Measurements from ENCODE around the gene THAP4.

The THAP4 gene

DNA sequence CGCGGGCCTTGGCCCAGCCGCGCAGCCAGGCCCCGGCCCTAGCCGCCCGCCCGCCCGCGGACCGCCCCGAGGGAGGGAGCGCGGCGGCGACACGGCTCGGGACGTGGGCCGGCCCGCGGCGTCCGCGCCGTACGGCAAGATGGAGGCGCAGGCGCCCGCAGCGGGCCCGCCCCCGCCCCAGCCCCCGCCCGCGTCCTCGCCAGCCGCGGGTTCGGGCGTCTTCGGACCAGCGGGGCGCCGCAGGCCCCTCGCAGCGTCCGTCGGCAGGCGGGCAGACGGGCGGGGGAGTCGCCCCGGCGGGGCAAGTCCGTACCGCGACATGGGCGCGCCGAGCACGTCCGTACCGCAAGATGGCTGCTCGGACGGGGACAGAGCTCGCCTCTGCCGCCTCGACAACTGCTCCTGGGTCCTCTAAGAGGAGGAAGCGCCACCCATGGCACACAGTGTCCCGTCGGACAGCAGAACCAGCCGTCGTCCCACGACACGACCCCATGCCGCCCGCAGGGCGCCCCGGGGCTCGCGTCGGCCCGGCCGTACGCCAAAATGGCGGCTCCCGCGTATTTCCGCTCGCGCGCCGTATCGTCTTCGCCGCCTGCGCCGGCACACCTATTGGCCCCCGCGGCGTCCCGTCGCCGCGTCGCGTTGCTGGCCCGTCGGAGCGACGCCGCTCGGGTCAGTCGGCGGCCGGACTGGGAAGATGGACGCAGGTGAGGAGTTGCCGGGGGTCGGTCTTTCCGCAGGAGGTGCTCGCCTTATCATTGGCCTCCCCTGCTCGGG, at the start of gene THAP4, which contains the start of gene ATG4B:
Gene THAP4, minus strand, starts transcription at position 141 of the 777 bp plus-strand sequence. CDS start 141 bp downstream, outside the sequence.
Gene ATG4B, plus strand, starts transcription at position 676 of the 777 bp plus-strand sequence. Its CDS starts 22 bp downstream, at position 698.
- peak; percentile 66 for DNase-seq

DNA sequence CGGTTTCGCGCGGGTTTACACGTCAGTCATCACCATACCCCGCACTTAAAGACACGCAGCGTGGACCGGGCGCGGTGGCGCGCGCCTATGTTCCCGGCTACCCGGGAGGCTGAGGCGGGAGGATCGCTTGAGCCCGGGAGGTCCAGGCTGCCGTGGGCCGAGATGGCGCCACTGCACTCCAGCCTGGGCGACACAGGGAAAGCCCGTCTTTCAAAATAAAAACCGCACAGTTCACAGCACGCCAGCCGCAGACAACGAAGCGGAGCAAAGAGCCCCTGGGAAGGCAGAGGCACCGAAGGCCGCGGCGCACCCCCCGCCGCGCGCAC, 49.3 kb upstream of the THAP4 start:
- DNase-seq = no peak

GRCh38 chr2:241680827-241681599, 44.1 kb upstream of the THAP4 start:
- DNase-seq = no peak

DNA sequence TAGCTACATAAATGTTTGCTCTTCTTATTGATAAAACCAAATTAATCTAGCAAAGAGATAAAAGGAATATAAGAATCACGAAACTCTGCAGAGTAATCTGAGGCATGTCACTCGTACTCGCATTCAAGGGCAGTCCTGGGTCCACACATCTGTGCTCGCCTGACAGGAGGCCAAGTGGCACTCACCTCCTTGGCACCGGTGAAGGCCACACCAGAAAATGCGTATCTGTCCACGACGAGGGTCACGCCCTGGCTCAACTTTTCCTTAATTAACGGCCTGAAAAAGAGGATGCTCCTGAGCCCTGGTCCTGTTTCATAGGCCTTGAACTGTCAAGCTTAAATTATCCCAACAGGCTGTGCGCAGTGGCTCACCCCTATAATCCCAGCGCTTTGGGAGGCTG, 43.1 kb upstream of the THAP4 start:
- DNase-seq = no peak

- DNase-seq = no peak
These were observed 42.0 kb upstream of the THAP4 start for GRCh38 chr2:241678784-241679540.

DNA sequence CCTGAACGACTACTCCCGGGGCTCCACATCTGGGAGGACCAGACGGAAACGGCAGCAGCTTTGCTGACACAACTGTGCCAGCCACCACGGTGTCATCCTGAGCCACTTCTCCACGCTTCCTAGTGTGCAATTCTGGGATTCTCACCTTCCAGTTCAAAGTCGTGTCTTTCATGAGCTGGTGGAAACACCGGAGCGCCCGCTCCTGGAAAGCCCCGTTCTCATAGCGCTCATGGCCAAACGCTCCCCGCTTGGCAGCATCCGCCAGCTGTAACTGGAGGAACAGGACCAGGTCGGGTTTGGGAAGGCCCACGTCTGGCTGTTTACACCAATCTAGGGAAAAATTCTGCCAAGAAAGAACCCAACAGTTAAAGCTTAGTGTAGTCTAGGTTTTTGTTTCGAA, 41.3 kb upstream of the THAP4 start:
- DNase-seq = no peak

DNA sequence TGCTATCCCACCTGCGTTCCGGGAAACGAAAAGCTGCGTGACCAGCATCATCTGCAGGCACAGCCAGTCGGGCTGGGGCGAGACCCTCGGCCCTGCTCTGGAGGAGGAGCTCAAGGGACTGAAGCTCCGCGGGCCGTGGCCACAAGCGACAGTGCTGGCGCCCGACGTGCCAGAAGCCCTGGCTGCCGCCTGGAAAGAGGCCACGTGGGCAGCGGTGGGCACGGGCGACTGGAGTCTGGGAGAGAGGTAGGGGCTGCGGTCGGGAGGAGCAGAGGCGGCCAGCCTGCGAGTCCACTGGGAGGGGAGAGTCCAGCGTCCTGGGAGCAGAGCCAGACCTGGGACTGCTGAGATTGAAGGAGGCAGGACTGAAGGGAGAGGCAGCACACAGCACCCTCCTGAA, 40.4 kb upstream of the THAP4 start:
- DNase-seq = no peak

GRCh38 chr2:241676665-241677064, 39.7 kb upstream of the THAP4 start:
- no peak for DNase-seq

GRCh38 chr2:241675885-241676284, 38.9 kb upstream of the THAP4 start:
- DNase-seq = no peak

DNA sequence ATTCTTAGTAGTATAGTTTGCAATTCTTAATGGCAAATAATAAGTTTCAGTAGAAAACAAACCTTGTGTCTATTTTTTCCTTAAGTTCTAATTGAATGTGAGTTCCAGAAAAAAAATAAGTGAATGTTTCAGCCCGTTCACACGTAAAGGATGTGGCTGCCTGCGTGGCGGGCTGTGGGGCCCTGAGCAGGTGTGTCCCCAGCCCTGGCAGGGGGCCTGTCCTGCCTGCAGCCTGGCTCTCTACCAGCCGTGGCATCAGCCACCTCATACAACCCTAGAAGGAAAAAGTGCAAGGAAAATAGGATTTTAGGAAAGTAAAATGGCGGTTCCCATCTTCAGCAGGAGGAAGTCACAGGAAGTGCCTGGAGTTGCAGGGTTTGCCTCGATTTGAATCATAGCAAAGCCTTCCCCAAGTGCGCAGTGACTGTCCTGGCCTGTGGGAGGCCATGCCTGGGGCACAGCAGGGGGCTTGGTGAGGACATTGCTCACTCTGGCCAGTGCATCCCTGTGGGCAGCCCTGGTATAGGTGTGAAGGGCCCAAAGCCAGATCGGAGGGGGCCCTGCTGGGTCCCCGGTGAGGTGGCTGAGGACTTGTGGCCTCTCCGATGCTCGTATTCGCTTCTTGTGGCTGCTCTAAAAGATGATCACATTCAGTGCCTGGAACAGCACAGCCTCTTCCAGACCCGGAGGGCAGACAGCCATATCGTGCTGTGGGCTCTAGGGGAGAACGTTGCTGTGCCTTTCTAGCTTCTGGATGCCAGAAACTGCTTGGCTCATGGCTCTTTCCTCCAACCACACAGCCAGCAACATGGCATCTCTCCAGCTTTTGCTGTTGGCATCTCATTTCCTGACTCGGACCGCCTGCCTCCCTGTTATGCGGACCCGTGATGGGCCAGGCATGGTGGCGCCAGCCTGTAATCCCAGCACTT, 37.1 kb upstream of the THAP4 start:
- DNase-seq = no peak

- DNase-seq = no peak
These were observed 36.3 kb upstream of the THAP4 start for GRCh38 chr2:241673189-241673663.

GRCh38 chr2:241672243-241673188, 35.6 kb upstream of the THAP4 start:
- DNase-seq = no peak

GRCh38 chr2:241671457-241672240, 34.7 kb upstream of the THAP4 start:
- no peak for DNase-seq

DNA sequence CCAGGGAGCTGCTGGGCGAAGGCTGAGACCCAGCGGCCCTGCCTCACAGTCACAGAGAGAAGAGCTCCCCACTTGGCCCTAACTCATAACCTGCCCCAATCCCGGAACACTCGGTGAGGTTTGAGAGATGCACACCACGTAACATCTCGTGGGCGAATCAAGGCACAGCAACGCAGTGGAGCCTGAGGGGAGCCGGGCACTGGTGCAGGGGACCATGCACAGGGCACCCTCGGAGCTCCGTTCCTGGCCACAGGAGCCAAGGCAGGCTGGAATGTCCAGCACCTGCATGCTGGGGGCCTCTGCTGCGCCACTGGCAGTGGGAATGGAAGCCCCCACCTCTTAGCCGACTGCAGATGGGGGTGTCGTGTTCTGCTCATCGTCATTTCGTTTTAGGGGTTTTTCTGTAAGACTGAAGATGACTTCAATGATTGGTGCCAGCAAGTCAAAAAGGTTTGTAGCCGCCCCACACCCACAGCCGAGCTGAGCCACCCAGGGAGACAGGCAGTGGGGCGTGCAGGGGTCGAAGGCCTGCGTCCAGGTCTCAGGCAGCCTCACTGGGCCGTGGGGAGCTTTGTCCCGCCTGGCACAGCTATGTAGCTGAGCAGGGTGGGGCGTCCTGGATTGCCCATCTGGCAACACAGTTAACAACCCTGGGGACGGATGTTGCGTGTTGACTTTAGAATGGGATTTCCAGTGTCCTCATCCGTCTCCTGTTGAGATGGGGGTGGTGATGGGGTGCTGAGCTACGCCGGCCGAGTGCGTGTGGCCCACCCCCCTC, 33.6 kb upstream of the THAP4 start:
- no peak for DNase-seq

GRCh38 chr2:241668839-241669238, 31.9 kb upstream of the THAP4 start:
- DNase-seq = no peak

GRCh38 chr2:241668354-241668753, 31.4 kb upstream of the THAP4 start:
- DNase-seq = no peak

DNA sequence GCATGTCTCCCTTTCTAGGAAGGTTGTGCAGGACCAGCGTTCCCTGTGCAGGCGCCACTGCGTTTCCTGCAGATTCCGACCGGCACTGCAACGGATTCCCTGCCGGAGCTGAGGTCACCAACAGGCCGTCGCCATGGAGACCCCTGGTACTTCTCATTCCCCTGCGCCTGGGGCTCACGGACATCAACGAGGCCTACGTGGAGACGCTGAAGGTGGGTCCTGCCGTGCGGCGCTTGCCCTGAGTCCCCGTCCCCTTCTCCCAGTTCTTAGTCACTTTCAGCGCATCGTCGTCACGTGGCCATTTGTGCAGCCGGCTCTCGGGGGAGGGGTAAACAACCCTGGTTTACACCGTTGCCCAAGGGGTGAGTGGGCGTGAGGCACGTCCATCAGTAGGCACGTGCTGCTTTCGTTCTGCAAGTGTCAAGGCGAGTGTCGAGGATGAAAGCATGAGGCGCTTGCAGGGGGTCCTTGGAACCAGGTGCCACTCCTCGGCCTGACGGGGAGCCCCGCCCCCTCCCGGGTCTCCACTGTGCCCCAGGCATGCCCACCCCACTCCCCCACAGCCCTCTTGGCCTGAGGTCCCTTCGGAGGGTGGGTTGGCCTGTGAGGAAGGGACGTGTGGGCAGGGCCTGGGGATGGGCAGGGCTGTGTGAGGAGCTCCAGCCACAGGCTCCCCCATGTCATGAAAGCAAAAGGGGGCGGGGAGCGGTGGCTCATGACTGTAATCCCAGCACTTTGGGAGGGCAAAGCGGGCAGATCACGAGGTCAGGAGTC, 29.9 kb upstream of the THAP4 start:
- DNase-seq = no peak

DNA sequence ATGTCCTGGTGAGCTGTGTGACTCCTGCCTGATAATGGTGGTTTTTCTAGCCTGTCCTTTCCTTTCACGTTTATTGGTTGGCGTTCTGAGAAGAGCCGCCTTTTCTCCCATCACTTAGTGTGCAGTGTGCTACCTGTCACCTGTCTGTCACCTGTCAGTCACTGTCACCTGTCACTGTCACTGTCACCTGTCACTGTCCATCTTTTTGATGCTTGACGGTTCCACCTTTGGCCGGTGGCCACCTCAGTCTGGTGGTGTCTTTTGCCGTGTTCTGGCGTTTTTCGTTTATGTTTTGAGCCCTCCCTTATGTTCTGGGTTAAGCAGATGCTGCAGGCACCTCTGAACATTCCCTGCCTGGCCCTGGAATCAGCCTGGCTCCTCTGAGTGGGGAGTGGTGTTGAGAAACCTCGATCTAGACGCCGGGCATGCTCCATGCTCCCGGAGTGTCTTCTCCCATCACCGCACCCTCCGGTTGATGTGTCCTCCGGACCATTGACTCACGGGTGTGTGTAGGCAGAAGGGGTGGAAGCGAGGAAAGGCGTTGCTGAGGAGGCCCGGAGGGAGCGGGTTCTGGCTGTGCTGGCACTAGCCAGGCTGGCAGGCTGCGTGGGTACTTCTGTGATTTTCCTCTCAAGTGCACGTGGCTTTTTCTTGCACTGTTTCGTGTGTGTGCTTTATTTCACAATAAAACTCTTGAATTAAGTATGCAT, 28.9 kb upstream of the THAP4 start:
- DNase-seq = no peak

Data from activated gamma-delta T cell treated with Interleukin-2 at 50 U/mL for 16 hours (primary cell).